IPS-20b (cell line): Measurements from ENCODE around the gene ARRB2.

Experiments
- H3K27ac ChIP-seq: one replicate; pipeline ENCODE4 v1.5.1; 2013; ENCODE audit warnings: low read length
- H3K27me3 ChIP-seq: 2 replicates; pipeline ENCODE4 v1.6.1; 2013; ENCODE audit warnings: mild to moderate bottlenecking, low read length, inconsistent platforms; ENCODE audit not compliant: insufficient read depth
- H3K36me3 ChIP-seq: 2 replicates; pipeline ENCODE4 v1.6.1; 2013; ENCODE audit warnings: low read depth, mild to moderate bottlenecking, inconsistent platforms, low read length, moderate library complexity; ENCODE audit not compliant: insufficient read depth
- H3K4me1 ChIP-seq: 2 replicates; pipeline ENCODE4 v1.6.1; 2013; ENCODE audit warnings: mild to moderate bottlenecking, control low read depth, inconsistent platforms, low read length, moderate library complexity; ENCODE audit not compliant: insufficient read depth
- H3K4me3 ChIP-seq: 2 replicates; pipeline ENCODE4 v1.5.1; 2013; ENCODE audit warnings: mild to moderate bottlenecking, low read length, inconsistent platforms
- H3K9ac ChIP-seq: 2 replicates; pipeline ENCODE4 v1.6.1; 2013; ENCODE audit warnings: low read depth, mild to moderate bottlenecking, inconsistent platforms, low read length, moderate library complexity
- H3K9me3 ChIP-seq: 2 replicates; pipeline ENCODE4 v1.6.1; 2013; ENCODE audit warnings: mild to moderate bottlenecking, low read depth, low read length, inconsistent platforms; ENCODE audit not compliant: insufficient read depth

Gene ARRB2

GRCh38 chr17:4709794-4710692 lies at the start of gene ARRB2:
Gene ARRB2 (plus strand): TSS chr17:4710632. CDS start chr17:4710722, 90 bp downstream.
- Histone ChIP-seq H3K4me1 (peaks cover 11% of the 10 kb centered on the region), H3K4me3 (peak within 1 kb of the TSS; percentile 89), H3K9me3 (no peaks in the 10 kb centered on the region), H3K27ac (no peak within 1 kb of the TSS), H3K36me3 (no peaks in the 10 kb centered on the region), H3K27me3 (no peaks in the 10 kb centered on the region), H3K9ac (peak within 1 kb of the TSS; percentile 79; the same call in 1 of the 2 replicates)

- no peak overlapping the region for H3K27ac ChIP-seq
- no peak overlapping the region for H3K9ac ChIP-seq
- no peaks in the 10 kb centered on the region for H3K36me3 ChIP-seq
- H3K4me1 ChIP-seq = no peaks in the 10 kb centered on the region; the same call in 1 of the 2 replicates
- no peaks in the 10 kb centered on the region for H3K9me3 ChIP-seq
- H3K27me3 ChIP-seq = no peaks in the 10 kb centered on the region
- H3K4me3 ChIP-seq = no peak overlapping the region
Measured at GRCh38 chr17:4663711-4664110, 46.7 kb upstream of the ARRB2 start.

GRCh38 chr17:4664230-4664629 lies 46.2 kb upstream of the ARRB2 start:
- Histone ChIP-seq H3K4me3 (no peak overlapping the region), H3K4me1 (no peaks in the 10 kb centered on the region; the same call in 1 of the 2 replicates), H3K9me3 (no peaks in the 10 kb centered on the region), H3K9ac (no peak overlapping the region), H3K27ac (no peak overlapping the region), H3K27me3 (no peaks in the 10 kb centered on the region), H3K36me3 (no peaks in the 10 kb centered on the region)

GRCh38 chr17:4665027-4665426 lies 45.4 kb upstream of the ARRB2 start:
- no peak overlapping the region for H3K9ac ChIP-seq
- no peaks in the 10 kb centered on the region for H3K36me3 ChIP-seq
- H3K4me3 ChIP-seq = no peak overlapping the region
- no peaks in the 10 kb centered on the region for H3K27me3 ChIP-seq
- H3K9me3 ChIP-seq = no peaks in the 10 kb centered on the region
- no peak overlapping the region for H3K27ac ChIP-seq
- H3K4me1 ChIP-seq = no peaks in the 10 kb centered on the region; the same call in 1 of the 2 replicates

- Histone ChIP-seq H3K27ac (no peak overlapping the region), H3K27me3 (no peaks in the 10 kb centered on the region), H3K4me3 (no peak overlapping the region), H3K4me1 (no peaks in the 10 kb centered on the region; the same call in 1 of the 2 replicates), H3K36me3 (peaks cover 8% of the 10 kb centered on the region), H3K9ac (no peak overlapping the region), H3K9me3 (no peaks in the 10 kb centered on the region)
Measured at GRCh38 chr17:4666296-4666695, 44.1 kb upstream of the ARRB2 start.

- Histone ChIP-seq H3K27me3 (no peaks in the 10 kb centered on the region), H3K36me3 (peaks cover 17% of the 10 kb centered on the region), H3K4me1 (no peaks in the 10 kb centered on the region; the same call in 1 of the 2 replicates), H3K9me3 (no peaks in the 10 kb centered on the region), H3K9ac (no peak overlapping the region), H3K27ac (no peak overlapping the region), H3K4me3 (no peak overlapping the region)
Measured at GRCh38 chr17:4667166-4667565, 43.3 kb upstream of the ARRB2 start.

GRCh38 chr17:4672055-4672630 lies 38.3 kb upstream of the ARRB2 start:
- Histone ChIP-seq H3K9me3 (no peaks in the 10 kb centered on the region), H3K4me1 (no peaks in the 10 kb centered on the region; the same call in 1 of the 2 replicates), H3K36me3 (peaks cover 65% of the 10 kb centered on the region), H3K9ac (no peak overlapping the region), H3K4me3 (no peak overlapping the region), H3K27ac (no peak overlapping the region), H3K27me3 (no peaks in the 10 kb centered on the region)

- Histone ChIP-seq H3K4me1 (no peaks in the 10 kb centered on the region; the same call in 1 of the 2 replicates), H3K4me3 (no peak overlapping the region), H3K36me3 (peaks cover 71% of the 10 kb centered on the region), H3K27ac (no peak overlapping the region), H3K9me3 (no peaks in the 10 kb centered on the region), H3K27me3 (no peaks in the 10 kb centered on the region), H3K9ac (no peak overlapping the region)
Measured at GRCh38 chr17:4672751-4673150, 37.7 kb upstream of the ARRB2 start.

- no peak overlapping the region for H3K27ac ChIP-seq
- no peaks in the 10 kb centered on the region for H3K27me3 ChIP-seq
- H3K4me1 ChIP-seq = no peaks in the 10 kb centered on the region
- H3K9ac ChIP-seq = no peak overlapping the region
- peaks cover 75% of the 10 kb centered on the region for H3K36me3 ChIP-seq
- H3K4me3 ChIP-seq = no peak overlapping the region
- H3K9me3 ChIP-seq = no peaks in the 10 kb centered on the region
Measured at GRCh38 chr17:4673169-4673568, 37.3 kb upstream of the ARRB2 start.

- no peak overlapping the region for H3K9ac ChIP-seq
- peaks cover 84% of the 10 kb centered on the region for H3K36me3 ChIP-seq
Measured at GRCh38 chr17:4673986-4674684, 36.3 kb upstream of the ARRB2 start.

GRCh38 chr17:4674685-4674998 lies 35.8 kb upstream of the ARRB2 start:
- Histone ChIP-seq H3K36me3 (peaks cover 90% of the 10 kb centered on the region), H3K4me1 (no peaks in the 10 kb centered on the region; the same call in 1 of the 2 replicates), H3K27me3 (no peaks in the 10 kb centered on the region), H3K4me3 (no peak overlapping the region), H3K9ac (no peak overlapping the region), H3K9me3 (no peaks in the 10 kb centered on the region), H3K27ac (no peak overlapping the region)

More at GRCh38 chr17:4673986-4674684, 36.3 kb upstream of the ARRB2 start:
- H3K4me3 ChIP-seq = no peak overlapping the region
- no peaks in the 10 kb centered on the region for H3K27me3 ChIP-seq
- H3K27ac ChIP-seq = no peak overlapping the region
- H3K4me1 ChIP-seq = no peaks in the 10 kb centered on the region; the same call in 1 of the 2 replicates
- no peaks in the 10 kb centered on the region for H3K9me3 ChIP-seq
